ENCODE measurements around the gene BAZ2B.

BAZ2B gene

GRCh38 chr2:159462961-159463360 lies 153.4 kb downstream of the BAZ2B start:
- no peak overlapping the region for H3K27ac ChIP-seq
- TF ChIP-seq, protein P1, sequence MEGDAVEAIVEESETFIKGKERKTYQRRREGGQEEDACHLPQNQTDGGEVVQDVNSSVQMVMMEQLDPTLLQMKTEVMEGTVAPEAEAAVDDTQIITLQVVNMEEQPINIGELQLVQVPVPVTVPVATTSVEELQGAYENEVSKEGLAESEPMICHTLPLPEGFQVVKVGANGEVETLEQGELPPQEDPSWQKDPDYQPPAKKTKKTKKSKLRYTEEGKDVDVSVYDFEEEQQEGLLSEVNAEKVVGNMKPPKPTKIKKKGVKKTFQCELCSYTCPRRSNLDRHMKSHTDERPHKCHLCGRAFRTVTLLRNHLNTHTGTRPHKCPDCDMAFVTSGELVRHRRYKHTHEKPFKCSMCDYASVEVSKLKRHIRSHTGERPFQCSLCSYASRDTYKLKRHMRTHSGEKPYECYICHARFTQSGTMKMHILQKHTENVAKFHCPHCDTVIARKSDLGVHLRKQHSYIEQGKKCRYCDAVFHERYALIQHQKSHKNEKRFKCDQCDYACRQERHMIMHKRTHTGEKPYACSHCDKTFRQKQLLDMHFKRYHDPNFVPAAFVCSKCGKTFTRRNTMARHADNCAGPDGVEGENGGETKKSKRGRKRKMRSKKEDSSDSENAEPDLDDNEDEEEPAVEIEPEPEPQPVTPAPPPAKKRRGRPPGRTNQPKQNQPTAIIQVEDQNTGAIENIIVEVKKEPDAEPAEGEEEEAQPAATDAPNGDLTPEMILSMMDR (conservative IDR thresholded peaks at IDR 0.05): no peak
- TF ChIP-seq ZFX (IDR thresholded peaks at IDR 0.05): no peak

GRCh38 chr2:159462201-159462785 lies 154.1 kb downstream of the BAZ2B start:
- no peak overlapping the region for H3K27ac ChIP-seq
- TF ChIP-seq ZFX (IDR thresholded peaks at IDR 0.05): no peak
- TF ChIP-seq, protein P1 (conservative IDR thresholded peaks at IDR 0.05): no peak

DNA sequence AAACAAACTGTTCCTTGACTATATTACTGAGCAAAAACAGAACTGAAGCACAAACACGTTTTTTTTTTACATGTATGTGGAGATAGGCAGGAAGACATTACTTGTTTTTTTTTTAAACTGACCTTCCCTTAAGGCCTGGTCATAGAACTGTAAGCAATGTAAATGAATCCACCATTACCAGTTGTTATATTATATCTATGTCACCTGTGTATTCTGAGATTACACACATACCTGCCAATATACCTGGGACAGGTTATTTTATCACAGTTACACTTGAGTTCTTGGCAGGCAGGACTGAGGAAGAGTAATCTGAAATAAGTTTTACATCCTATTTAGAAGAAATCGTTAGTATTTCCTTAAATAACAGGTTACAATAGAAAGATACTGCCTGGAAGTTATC lies 155.3 kb downstream of the BAZ2B start:
- H3K27ac ChIP-seq: no peak overlapping the region
- no peak for TF ChIP-seq ZFX (IDR thresholded peaks at IDR 0.05)
- TF ChIP-seq, protein P1 (conservative IDR thresholded peaks at IDR 0.05): no peak

- no peak for TF ChIP-seq ZFX (IDR thresholded peaks at IDR 0.05)
- TF ChIP-seq, protein P1 (conservative IDR thresholded peaks at IDR 0.05): no peak
- H3K27ac ChIP-seq: no peak overlapping the region
Observed at GRCh38 chr2:159460227-159460626, 156.1 kb downstream of the BAZ2B start.

DNA sequence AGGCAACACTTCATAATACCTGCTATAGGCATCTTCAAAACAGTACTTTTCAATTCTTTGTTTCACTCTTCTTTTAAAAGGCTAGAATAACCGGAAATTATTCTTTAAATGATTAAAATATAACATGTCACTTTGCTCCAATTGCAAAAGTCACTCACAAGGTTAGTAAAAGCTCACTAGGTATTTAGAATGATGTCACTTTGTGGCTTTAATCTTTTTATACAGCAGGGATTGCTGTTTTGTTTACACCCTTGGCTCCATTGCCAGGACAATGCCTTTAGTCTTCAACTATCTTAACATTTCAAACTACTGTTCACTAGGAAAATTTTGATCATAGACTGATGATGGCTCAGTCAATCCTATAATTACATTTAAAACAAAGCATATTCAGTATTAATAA lies 157.1 kb downstream of the BAZ2B start:
- H3K27ac ChIP-seq: no peak overlapping the region
- TF ChIP-seq ZFX (IDR thresholded peaks at IDR 0.05): no peak
- TF ChIP-seq, protein P1 (conservative IDR thresholded peaks at IDR 0.05): no peak

- TF ChIP-seq, protein P1 (conservative IDR thresholded peaks at IDR 0.05): no peak
- no peak for TF ChIP-seq ZFX (IDR thresholded peaks at IDR 0.05)
- no peak overlapping the region for H3K27ac ChIP-seq
Observed at GRCh38 chr2:159457589-159457988, 158.8 kb downstream of the BAZ2B start.

DNA sequence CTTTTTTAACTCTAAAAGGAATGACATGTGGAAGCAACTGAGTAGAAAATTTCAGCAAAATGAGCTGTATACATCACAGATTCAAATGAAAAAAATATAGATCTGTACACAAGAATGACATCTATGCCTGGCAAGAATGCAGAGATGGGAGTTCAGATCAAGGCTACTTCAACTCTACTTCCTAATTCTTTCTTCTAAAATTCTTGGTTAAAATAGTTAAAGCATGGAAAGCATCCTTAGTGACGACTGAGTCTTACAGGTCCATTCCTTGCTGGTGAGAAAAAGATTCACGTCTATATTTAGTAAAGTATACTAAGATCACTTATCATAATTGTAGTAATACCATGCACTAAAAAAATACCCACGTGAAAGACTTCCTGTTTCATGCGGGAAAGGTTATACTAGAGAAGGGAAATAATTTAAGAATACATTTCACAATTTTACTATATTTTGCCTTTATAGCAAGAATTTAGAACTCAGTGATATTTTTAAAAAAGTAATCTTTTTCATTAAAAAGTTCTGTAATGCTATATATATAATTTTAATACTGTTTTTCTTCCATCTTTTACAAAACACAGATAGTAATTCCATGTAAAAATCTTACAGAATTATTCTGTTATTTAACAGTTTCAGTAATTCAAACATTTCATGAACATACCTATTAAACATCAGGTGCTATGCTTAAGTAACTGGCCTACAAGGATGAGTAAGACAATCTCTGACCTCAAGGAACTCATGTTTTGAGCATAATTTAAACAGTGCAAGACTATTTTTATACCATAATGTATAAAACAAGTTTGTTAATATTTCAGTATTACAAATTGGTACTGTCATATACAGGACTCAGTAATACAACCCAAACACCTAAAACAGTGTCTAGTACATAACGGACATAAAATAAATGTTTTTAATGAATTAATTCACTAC lies 159.6 kb downstream of the BAZ2B start:
- H3K27ac ChIP-seq: no peak overlapping the region
- TF ChIP-seq ZFX (IDR thresholded peaks at IDR 0.05): no peak
- TF ChIP-seq, protein P1 (conservative IDR thresholded peaks at IDR 0.05): no peak

Data from C4-2B (cell line).